HCT116 (cell line): ENCODE results near the gene TRPM1. TPM values are rescaled to one million over a fixed set of nuclear protein-coding genes. Genes with fewer than 3 reads are reported as not detected.

Source experiments
- ATAC-seq: fragments of 200-7000 bp; cut with Tn5 transposase; 2 replicates; pipeline ENCODE4 v1.9.1; 2020; ENCODE audit warnings: mild to moderate bottlenecking, moderate library complexity
- BruUV-seq: library from RNA; stranded (reverse); fragments of 400-500 nt; replicated peaks from 2 replicates; lab custom pipeline; 2021; lab: Mats Ljungman, UMichigan
- CTCF ChIA-PET: fragments of 300-600 bp; sonication (Branson Sonifier 250); formaldehyde crosslinking; loops from one replicate; lab custom pipeline; 2021; ENCODE audit warnings: antibody characterized with exemption; lab: Charles Lee
- POLR2A ChIA-PET: fragments of 300-600, 350-600 bp; sonication (Branson Sonifier 250); formaldehyde crosslinking; loops from one replicate; lab custom pipeline; 2021; ENCODE audit warnings: antibody characterized with exemption; lab: Charles Lee
- RAD21 ChIA-PET, 2 experiments: fragments of 300-600 bp; sonication (Branson Sonifier 250); formaldehyde crosslinking; loops; one replicate each; lab custom pipeline; 2023; ENCODE audit warnings: low total read pairs in 2 of 2; ENCODE audit not compliant: uncharacterized antibody in 2 of 2, unreplicated experiment in 2 of 2, low non-redundant PET in 1 of 2; lab: Charles Lee
- DNase-seq: peaks from one replicate; pipeline ENCODE4 v3.0.0-alpha.2; 2010; ENCODE audit warnings: low read depth, low spot score
- H2AFZ ChIP-seq: fragments of 200-600 bp; shearing (Covaris generic), sonication (generic); 2 replicates; pipeline ENCODE4 v1.6.1; 2017; ENCODE audit warnings: low read depth, mixed run types, mixed read lengths, antibody characterized with exemption, low read length; ENCODE audit not compliant: poor library complexity, severe bottlenecking
- H3K27ac ChIP-seq: 2 replicates; pipeline ENCODE4 v1.5.1; 2012; ENCODE audit warnings: low read depth, low read length
- H3K27me3 ChIP-seq: fragments of 200-600 bp; sonication (generic); 2 replicates; pipeline ENCODE4 v1.6.1; 2016; ENCODE audit warnings: mixed run types, low read length, mixed read lengths; ENCODE audit not compliant: insufficient read depth
- H3K36me3 ChIP-seq, 2 experiments: fragments of 200-500 bp in 1 of 2; fragments of 200-600 bp in 1 of 2; sonication (Bioruptor generic) in 1 of 2; sonication (generic) in 1 of 2; 2 replicates each; pipeline versions ENCODE4 v1.5.1 to v1.6.1; 2014 to 2016; ENCODE audit warnings: low read length in 2 of 2, inconsistent platforms in 1 of 2, mixed read lengths in 1 of 2, mixed run types in 1 of 2; ENCODE audit not compliant: insufficient read depth in 2 of 2, control insufficient read depth in 1 of 2
- H3K4me1 ChIP-seq, 2 experiments: fragments of 200-600 bp in 1 of 2; sonication (generic) in 1 of 2; 2 replicates each; pipeline versions ENCODE4 v1.5.1 to v1.6.1; 2012 to 2017; ENCODE audit warnings: low read length in 2 of 2, inconsistent platforms in 1 of 2, mild to moderate bottlenecking in 1 of 2, mixed read lengths in 1 of 2, mixed run types in 1 of 2, moderate library complexity in 1 of 2; ENCODE audit not compliant: insufficient read depth in 2 of 2, control insufficient read depth in 1 of 2
- H3K4me2 ChIP-seq: fragments of 200-600 bp; sonication (generic); 2 replicates; pipeline ENCODE4 v1.6.1; 2017; ENCODE audit warnings: mixed run types, low read length, mixed read lengths
- H3K4me3 ChIP-seq, 2 experiments: fragments of 200-600 bp in 1 of 2; sonication (generic) in 1 of 2; replicated peaks in 1 of 2; 2 replicates each; pipeline ENCODE4 v1.5.1; 2011 to 2016; ENCODE audit warnings: low read length in 2 of 2, control low read depth in 1 of 2, low read depth in 1 of 2, mild to moderate bottlenecking in 1 of 2, mixed read lengths in 1 of 2, mixed run types in 1 of 2
- H3K79me2 ChIP-seq: fragments of 200-600 bp; sonication (generic); 2 replicates; pipeline ENCODE4 v1.6.1; 2017; ENCODE audit warnings: mild to moderate bottlenecking, mixed run types, low read length, moderate library complexity, mixed read lengths; ENCODE audit not compliant: insufficient read depth
- H3K9ac ChIP-seq: fragments of 200-600 bp; sonication (generic); 2 replicates; pipeline ENCODE4 v1.6.1; 2016; ENCODE audit warnings: low read length, mixed read lengths
- H3K9me2 ChIP-seq: fragments of 200-600 bp; sonication (generic), shearing (Covaris generic); 2 replicates; pipeline ENCODE4 v1.6.1; 2017; ENCODE audit warnings: mixed run types, mild to moderate bottlenecking, moderate library complexity; ENCODE audit not compliant: insufficient read depth
- H3K9me3 ChIP-seq, 2 experiments: fragments of 200-500 bp in 1 of 2; fragments of 200-600 bp in 1 of 2; sonication (Bioruptor generic) in 1 of 2; sonication (generic) in 1 of 2; 2 replicates each; pipeline ENCODE4 v1.6.1; 2014 to 2017; ENCODE audit warnings: low read length in 2 of 2, mixed read lengths in 2 of 2, inconsistent platforms in 1 of 2, low read depth in 1 of 2, mild to moderate bottlenecking in 1 of 2, mixed run types in 1 of 2, moderate library complexity in 1 of 2; ENCODE audit not compliant: control insufficient read depth in 1 of 2, insufficient read depth in 1 of 2
- H4K20me1 ChIP-seq: fragments of 200-600 bp; sonication (generic), shearing (Covaris generic); 2 replicates; pipeline ENCODE4 v1.6.1; 2017; ENCODE audit warnings: mixed run types, mild to moderate bottlenecking, moderate library complexity; ENCODE audit not compliant: insufficient read depth
- CEBPB ChIP-seq: IDR thresholded peaks from 2 replicates; pipeline ENCODE4 v1.6.1; 2012; ENCODE audit warnings: low read depth
- EZH2 ChIP-seq: fragments of 200-600 bp; sonication (generic); IDR thresholded peaks from 2 replicates; pipeline ENCODE4 v1.6.1; 2017; ENCODE audit warnings: antibody characterized with exemption, mixed run types
- JUND ChIP-seq: IDR thresholded peaks from 2 replicates; pipeline ENCODE4 v1.6.1; 2012
- POLR2A ChIP-seq: IDR thresholded peaks from 2 replicates; pipeline ENCODE4 v1.7.0; 2011; ENCODE audit warnings: borderline replicate concordance; ENCODE audit not compliant: insufficient read depth, insufficient read length; ENCODE audit errors: extremely low read depth
- POLR2AphosphoS5 ChIP-seq: IDR thresholded peaks from 2 replicates; pipeline ENCODE4 v1.6.1; 2011; ENCODE audit warnings: mild to moderate bottlenecking, low read depth, low read length, moderate library complexity
- RAD21 ChIP-seq: IDR thresholded peaks from 2 replicates; pipeline ENCODE4 v1.6.1; 2012; ENCODE audit warnings: low read depth, mild to moderate bottlenecking
- SIN3A ChIP-seq: IDR thresholded peaks from 2 replicates; pipeline ENCODE4 v1.6.1; 2012; ENCODE audit warnings: low read depth
- TCF7L2 ChIP-seq: IDR thresholded peaks from 2 replicates; pipeline ENCODE4 v1.7.0; 2011; ENCODE audit warnings: borderline replicate concordance, inconsistent platforms; ENCODE audit not compliant: insufficient read depth, insufficient read length; ENCODE audit errors: extremely low read depth
- ZNF274 ChIP-seq: fragments of 200-500 bp; sonication (Bioruptor generic); IDR thresholded peaks from 2 replicates; pipeline ENCODE4 v1.6.1; 2014; ENCODE audit warnings: mild to moderate bottlenecking, low read depth, low read length, inconsistent platforms
- intact Hi-C: fragments of 100-400 bp; cut with micrococcal nuclease; formaldehyde crosslinking; loops from 2 replicates; pipeline ENCODE4 v1.10.0; 2022
- total RNA-seq: library from RNA; stranded (reverse); gene quantifications from one replicate; pipeline ENCODE4 v1.2.1, GENCODE V29; 2021; ENCODE audit not compliant: unreplicated experiment
- TF ChIP-seq, protein P1 (sequence below), 3 experiments: fragments of 200-600 bp in 1 of 3; sonication (generic) in 1 of 3; IDR thresholded peaks in 2 of 3; conservative IDR thresholded peaks in 1 of 3; 2 replicates each; pipeline ENCODE4 v1.5.1; 2012 to 2017; ENCODE audit warnings: low read depth in 2 of 3, low read length in 2 of 3, antibody characterized with exemption in 1 of 3, borderline replicate concordance in 1 of 3, control low read depth in 1 of 3, mild to moderate bottlenecking in 1 of 3, mixed read lengths in 1 of 3, mixed run types in 1 of 3, moderate library complexity in 1 of 3; ENCODE audit not compliant: insufficient read depth in 1 of 3

The TRPM1 gene
- total RNA-seq, 1 experiment from 2014 or later = not detected

DNA sequence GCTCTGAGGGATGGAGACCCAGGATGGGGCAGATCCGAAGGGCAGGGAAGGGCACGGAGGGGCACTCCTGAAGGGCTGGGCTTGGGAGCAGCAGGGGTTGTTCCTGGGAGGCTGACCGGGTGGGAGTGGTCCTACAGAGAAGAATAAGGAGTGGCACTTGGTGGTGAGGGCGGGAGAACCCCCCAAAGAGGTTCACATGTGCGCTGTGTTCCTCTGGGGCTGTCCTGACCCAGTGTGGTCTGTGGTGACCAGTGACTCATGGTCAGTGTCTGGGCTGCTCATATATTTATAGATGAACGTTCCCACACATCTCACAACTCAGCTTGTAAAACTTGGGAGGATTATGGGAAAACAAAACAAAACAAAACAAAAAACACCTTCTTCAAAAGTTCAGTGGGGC lies 10.0 kb downstream of the TRPM1 start:
- intact Hi-C loops = no loop called here
- Histone ChIP-seq H3K9ac (no peak overlapping the region), H2AFZ (no peak overlapping the region), H3K4me1 (peaks cover 3 to 7% of the 10 kb centered on the region in 2 experiments; a peak in 3 of 4 replicates), H3K27ac (no peak overlapping the region), H4K20me1 (no peaks in the 10 kb centered on the region), H3K9me3 (no peaks in the 10 kb centered on the region), H3K36me3 (no peaks in the 10 kb centered on the region), H3K4me3 (no peak overlapping the region), H3K79me2 (no peaks in the 10 kb centered on the region), H3K27me3 (no peaks in the 10 kb centered on the region), H3K4me2 (no peak overlapping the region), H3K9me2 (no peaks in the 10 kb centered on the region)
- ChIA-PET POLR2A (no interaction called here), CTCF (no interaction called here), RAD21 (no interaction called here)
- no peak for TF ChIP-seq POLR2A
- TF ChIP-seq, protein P1, sequence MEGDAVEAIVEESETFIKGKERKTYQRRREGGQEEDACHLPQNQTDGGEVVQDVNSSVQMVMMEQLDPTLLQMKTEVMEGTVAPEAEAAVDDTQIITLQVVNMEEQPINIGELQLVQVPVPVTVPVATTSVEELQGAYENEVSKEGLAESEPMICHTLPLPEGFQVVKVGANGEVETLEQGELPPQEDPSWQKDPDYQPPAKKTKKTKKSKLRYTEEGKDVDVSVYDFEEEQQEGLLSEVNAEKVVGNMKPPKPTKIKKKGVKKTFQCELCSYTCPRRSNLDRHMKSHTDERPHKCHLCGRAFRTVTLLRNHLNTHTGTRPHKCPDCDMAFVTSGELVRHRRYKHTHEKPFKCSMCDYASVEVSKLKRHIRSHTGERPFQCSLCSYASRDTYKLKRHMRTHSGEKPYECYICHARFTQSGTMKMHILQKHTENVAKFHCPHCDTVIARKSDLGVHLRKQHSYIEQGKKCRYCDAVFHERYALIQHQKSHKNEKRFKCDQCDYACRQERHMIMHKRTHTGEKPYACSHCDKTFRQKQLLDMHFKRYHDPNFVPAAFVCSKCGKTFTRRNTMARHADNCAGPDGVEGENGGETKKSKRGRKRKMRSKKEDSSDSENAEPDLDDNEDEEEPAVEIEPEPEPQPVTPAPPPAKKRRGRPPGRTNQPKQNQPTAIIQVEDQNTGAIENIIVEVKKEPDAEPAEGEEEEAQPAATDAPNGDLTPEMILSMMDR (IDR thresholded peaks at IDR 0.05 in 2 of 3, conservative IDR thresholded peaks at IDR 0.05 in 1 of 3; ENCODE audit: borderline replicate concordance in 1 of 3, insufficient read depth in 1 of 3, low read depth in 2 of 3, low read length in 2 of 3) = no peak
- no peak for TF ChIP-seq SIN3A
- TF ChIP-seq ZNF274 = no peak
- TF ChIP-seq EZH2 = no peak
- no peak for TF ChIP-seq TCF7L2
- TF ChIP-seq POLR2AphosphoS5 = no peak
- no peak for TF ChIP-seq RAD21
- no peak for TF ChIP-seq JUND
- TF ChIP-seq CEBPB = no peak
- no TSS peak for BruUV-seq
- ATAC-seq (no peak), DNase-seq (no peak)
